Vagina (tissue), 2 donors: Measurements from ENCODE around the gene PDXDC1.

ENCODE experiments used
- CTCF ChIP-seq, 3 experiments: fragments of 450-650 bp in 2 of 3; fragments of 200-600 bp in 1 of 3; sonication (generic) in 1 of 3; IDR thresholded peaks; one replicate each; pipeline ENCODE4 v1.5.1; 2017 to 2019; ENCODE audit warnings: antibody characterized with exemption in 3 of 3, mild to moderate bottlenecking in 2 of 3, moderate library complexity in 2 of 3
- POLR2A ChIP-seq, 2 donors: fragments of 450-650 bp; IDR thresholded peaks; one replicate each; pipeline ENCODE4 v1.6.1; 2017; ENCODE audit warnings: antibody characterized with exemption in 2 of 2, mild to moderate bottlenecking in 2 of 2, moderate library complexity in 2 of 2
- POLR2AphosphoS5 ChIP-seq, 2 donors: sonication (generic); formaldehyde crosslinking; IDR thresholded peaks; one replicate each; pipeline ENCODE4 v1.9.0; 2017; ENCODE audit warnings: antibody characterized with exemption in 2 of 2, mild to moderate bottlenecking in 2 of 2, low read depth in 1 of 2; ENCODE audit not compliant: insufficient read depth in 1 of 2

- TF ChIP-seq CTCF (IDR thresholded peaks at IDR 0.05) (no peak), POLR2A (IDR thresholded peaks at IDR 0.05) (no peak), POLR2AphosphoS5 (IDR thresholded peaks at IDR 0.05; ENCODE audit: insufficient read depth in 1 of 2, low read depth in 1 of 2) (no peak)
Measured at GRCh38 chr16:15049581-15050180, 74.9 kb downstream of the PDXDC1 start.
